Panc1 (cell line): ENCODE measurements around the gene TNPO3. TPM values are rescaled to one million over a fixed set of nuclear protein-coding genes. Genes with fewer than 3 reads are reported as not detected.

Experiments
- ATAC-seq: fragments of 200-7000 bp; cut with Tn5 transposase; 2 replicates; pipeline ENCODE4 v1.9.1; 2020; ENCODE audit warnings: mild to moderate bottlenecking, moderate library complexity
- BruUV-seq: library from RNA; stranded (reverse); fragments of 400-500 nt; replicated peaks from 2 replicates; lab custom pipeline; 2021; lab: Mats Ljungman, UMichigan
- CTCF ChIA-PET: fragments of 300-600 bp; sonication (Branson Sonifier 250); formaldehyde crosslinking; loops from one replicate; lab custom pipeline; 2022; ENCODE audit warnings: antibody characterized with exemption; lab: Charles Lee
- POLR2A ChIA-PET: fragments of 300-600 bp; sonication (Branson Sonifier 250); formaldehyde crosslinking; loops from one replicate; lab custom pipeline; 2022; ENCODE audit warnings: antibody characterized with exemption; lab: Charles Lee
- DNase-seq: peaks from one replicate; pipeline ENCODE4 v3.0.0-alpha.2; 2010; ENCODE audit warnings: low read depth, low spot score
- H3K27ac ChIP-seq: 2 replicates; pipeline ENCODE4 v1.5.1; 2011; ENCODE audit warnings: mild to moderate bottlenecking, low read length, inconsistent platforms
- H3K27me3 ChIP-seq: fragments of 200-500 bp; sonication (Bioruptor generic); 2 replicates; pipeline ENCODE4 v1.6.0; 2014; ENCODE audit warnings: low read length, inconsistent platforms; ENCODE audit not compliant: control insufficient read depth, insufficient read depth
- H3K36me3 ChIP-seq: fragments of 200-500 bp; sonication (Bioruptor generic); 2 replicates; pipeline ENCODE4 v1.5.1; 2014; ENCODE audit warnings: inconsistent platforms, mild to moderate bottlenecking, low read length, moderate library complexity; ENCODE audit not compliant: control insufficient read depth, insufficient read depth
- H3K4me1 ChIP-seq: 2 replicates; pipeline ENCODE4 v1.5.1; 2011; ENCODE audit warnings: inconsistent platforms, mild to moderate bottlenecking, low read length, moderate library complexity; ENCODE audit not compliant: control insufficient read depth, insufficient read depth
- H3K4me3 ChIP-seq, 2 experiments: 2 replicates each; pipeline ENCODE4 v1.5.1; 2011 to 2012; ENCODE audit warnings: low read depth in 2 of 2, low read length in 2 of 2, mild to moderate bottlenecking in 2 of 2, inconsistent platforms in 1 of 2, moderate library complexity in 1 of 2
- H3K9me3 ChIP-seq: fragments of 200-500 bp; sonication (Bioruptor generic); 2 replicates; pipeline ENCODE4 v1.5.1; 2014; ENCODE audit warnings: low read depth, mild to moderate bottlenecking, inconsistent platforms, low read length, moderate library complexity; ENCODE audit not compliant: control insufficient read depth, insufficient read depth
- CTCF ChIP-seq: fragments of 450-650 bp; IDR thresholded peaks from 2 replicates; pipeline ENCODE4 v1.5.1; 2017; ENCODE audit warnings: mild to moderate bottlenecking
- POLR2AphosphoS5 ChIP-seq: IDR thresholded peaks from 2 replicates; pipeline ENCODE4 v1.6.1; 2012; ENCODE audit warnings: mild to moderate bottlenecking, low read depth, low read length, moderate library complexity
- REST ChIP-seq, 2 experiments: IDR thresholded peaks; 2 replicates each; pipeline ENCODE4 v1.6.1; 2011 to 2012; ENCODE audit warnings: low read depth in 2 of 2, control low read depth in 1 of 2, low read length in 1 of 2, mild to moderate bottlenecking in 1 of 2, moderate library complexity in 1 of 2; ENCODE audit not compliant: insufficient read depth in 1 of 2
- SIN3A ChIP-seq: IDR thresholded peaks from 2 replicates; pipeline ENCODE4 v1.6.1; 2012; ENCODE audit warnings: low read depth, mild to moderate bottlenecking, low read length, moderate library complexity, borderline replicate concordance; ENCODE audit not compliant: insufficient read depth
- TCF7L2 ChIP-seq: IDR thresholded peaks from 2 replicates; pipeline ENCODE4 v1.6.1; 2011; ENCODE audit warnings: mild to moderate bottlenecking, low read depth, low read length, inconsistent platforms
- in situ Hi-C: cut with HindIII; loops from 2 replicates; pipeline ENCODE4 v1.10.0; 2016; ENCODE audit warnings: low sequenced_read_pairs, low pct_unique_long_range_greater_than_20kb
- intact Hi-C: fragments of 100-400 bp; cut with micrococcal nuclease; formaldehyde crosslinking; loops from one replicate; pipeline ENCODE4 v1.10.0; 2022; ENCODE audit not compliant: unreplicated experiment
- total RNA-seq: library from RNA; stranded (reverse); gene quantifications from one replicate; pipeline ENCODE4 v1.2.1, GENCODE V29; 2021; ENCODE audit not compliant: unreplicated experiment

Gene TNPO3
- total RNA-seq, 1 experiment from 2014 or later: 71.8 TPM

- CTCF ChIA-PET: interaction anchor here (0.8 kb wide), 1 partner anchor 76 kb away, joined by 3 read pairs; no protein-coding TSS in a partner anchor
- TF ChIP-seq SIN3A (no peak), CTCF (no peak), POLR2AphosphoS5 (no peak), TCF7L2 (no peak), REST (IDR thresholded peaks at IDR 0.05; ENCODE audit: insufficient read depth in 1 of 2, low read depth in 2 of 2, low read length in 1 of 2) (no peak)
- DNase-seq: no peak
- H3K27me3 ChIP-seq: peaks cover 4% of the 10 kb centered on the region; the same call in 1 of the 2 replicates
- no peak overlapping the region for H3K4me3 ChIP-seq
- no TSS peak for BruUV-seq
- intact Hi-C loops (no loop called here), in situ Hi-C loops (no loop called here)
- no peak overlapping the region for H3K27ac ChIP-seq
- no peaks in the 10 kb centered on the region for H3K36me3 ChIP-seq
- no peaks in the 10 kb centered on the region for H3K4me1 ChIP-seq
- H3K9me3 ChIP-seq: no peaks in the 10 kb centered on the region
- POLR2A ChIA-PET: no interaction called here
- ATAC-seq: no peak
Measured at GRCh38 chr7:128918016-128918665, 136.8 kb downstream of the TNPO3 start.

GRCh38 chr7:128917122-128917521 lies 137.8 kb downstream of the TNPO3 start:
- peaks cover 4% of the 10 kb centered on the region; the same call in 1 of the 2 replicates for H3K27me3 ChIP-seq
- H3K27ac ChIP-seq: no peak overlapping the region
- ATAC-seq (no peak), DNase-seq (no peak)
- TF ChIP-seq CTCF (no peak), SIN3A (no peak), REST (IDR thresholded peaks at IDR 0.05; ENCODE audit: insufficient read depth in 1 of 2, low read depth in 2 of 2, low read length in 1 of 2) (no peak), POLR2AphosphoS5 (no peak), TCF7L2 (no peak)
- H3K4me1 ChIP-seq: no peaks in the 10 kb centered on the region
- POLR2A ChIA-PET: no interaction called here
- no peaks in the 10 kb centered on the region for H3K36me3 ChIP-seq
- intact Hi-C loops (no loop called here), in situ Hi-C loops (no loop called here)
- CTCF ChIA-PET: no interaction called here
- BruUV-seq: no TSS peak
- no peaks in the 10 kb centered on the region for H3K9me3 ChIP-seq
- no peak overlapping the region for H3K4me3 ChIP-seq
